GM12891 (cell line): ENCODE measurements around the gene TFPI.

Experiments used
- DNase-seq: peaks from one replicate; pipeline ENCODE4 v3.0.0; 2011; ENCODE audit warnings: low spot score; ENCODE audit not compliant: insufficient read length
- FAIRE-seq: peaks from 2 replicates; lab custom pipeline; 2011; peaks lifted over from hg19 to GRCh38; lab: Jason Lieb, UNC
- PAX5 ChIP-seq: IDR thresholded peaks from 2 replicates; pipeline ENCODE4 v1.6.1; 2011; ENCODE audit warnings: low read length, moderate library complexity, mild to moderate bottlenecking; ENCODE audit not compliant: insufficient read depth, severe bottlenecking
- POLR2A ChIP-seq: IDR thresholded peaks from 2 replicates; pipeline ENCODE4 v1.6.1; 2011; ENCODE audit warnings: low read depth, low read length, control low read depth
- POLR2AphosphoS5 ChIP-seq: IDR thresholded peaks from 2 replicates; pipeline ENCODE4 v1.6.1; 2011; ENCODE audit warnings: low read depth, low read length, control low read depth
- POU2F2 ChIP-seq: IDR thresholded peaks from 2 replicates; pipeline ENCODE4 v1.6.1; 2011; ENCODE audit warnings: low read depth, mild to moderate bottlenecking, control low read depth, low read length, moderate library complexity
- SPI1 ChIP-seq: IDR thresholded peaks from 2 replicates; pipeline ENCODE4 v1.6.1; 2011; ENCODE audit warnings: low read depth, low read length, control low read depth
- TAF1 ChIP-seq: IDR thresholded peaks from 2 replicates; pipeline ENCODE4 v1.6.1; 2011; ENCODE audit warnings: low read depth, low read length, control low read depth

Gene TFPI

GRCh38 chr2:187503700-187504099, 50.5 kb downstream of the TFPI start:
- no peak for TF ChIP-seq POLR2A
- no peak for TF ChIP-seq SPI1
- TF ChIP-seq POU2F2: no peak
- TF ChIP-seq POLR2AphosphoS5: no peak
- no peak for TF ChIP-seq PAX5
- no peak for TF ChIP-seq TAF1
- FAIRE-seq: no peak
- no peak for DNase-seq

GRCh38 chr2:187502467-187502866, 51.8 kb downstream of the TFPI start:
- DNase-seq: no peak
- TF ChIP-seq PAX5 (no peak), POLR2AphosphoS5 (no peak), POU2F2 (no peak)
- no peak for FAIRE-seq

- DNase-seq (no peak), FAIRE-seq (no peak)
- no peak for TF ChIP-seq PAX5
- TF ChIP-seq POU2F2: no peak
- TF ChIP-seq TAF1: no peak
- no peak for TF ChIP-seq SPI1
- no peak for TF ChIP-seq POLR2AphosphoS5
Measured at GRCh38 chr2:187500585-187501359, 53.5 kb downstream of the TFPI start.

DNA sequence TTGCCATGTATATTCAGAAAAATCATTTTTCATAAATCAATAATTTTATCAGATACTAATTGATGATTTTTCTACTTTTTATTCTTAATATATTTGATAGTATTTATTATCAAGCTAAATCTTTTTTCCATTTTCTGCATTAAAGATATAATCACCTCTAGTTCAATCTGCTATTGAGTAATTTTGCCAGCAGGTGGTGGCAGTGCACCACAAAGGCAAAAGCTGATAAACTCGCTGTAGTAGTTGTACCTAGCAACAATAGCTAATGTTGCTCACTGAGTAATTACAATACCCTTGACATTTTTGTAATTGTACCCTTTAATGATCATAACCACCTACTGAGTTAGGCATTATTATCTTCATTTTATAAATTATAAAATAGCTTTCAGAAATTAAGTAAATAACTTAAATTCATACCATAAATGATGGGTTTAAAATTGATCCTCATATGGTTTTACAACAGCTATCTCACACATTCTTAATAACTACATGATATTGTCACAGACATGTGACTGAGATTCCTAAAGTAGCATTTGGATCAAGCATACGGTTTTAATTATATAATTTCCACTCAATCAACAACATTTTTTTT, 54.2 kb downstream of the TFPI start:
- peak; percentile 89 for FAIRE-seq
- TF ChIP-seq POLR2AphosphoS5: no peak
- no peak for TF ChIP-seq SPI1
- no peak for TF ChIP-seq POLR2A
- TF ChIP-seq PAX5: no peak
- TF ChIP-seq POU2F2: no peak
- no peak for TF ChIP-seq TAF1
- DNase-seq: no peak

DNA sequence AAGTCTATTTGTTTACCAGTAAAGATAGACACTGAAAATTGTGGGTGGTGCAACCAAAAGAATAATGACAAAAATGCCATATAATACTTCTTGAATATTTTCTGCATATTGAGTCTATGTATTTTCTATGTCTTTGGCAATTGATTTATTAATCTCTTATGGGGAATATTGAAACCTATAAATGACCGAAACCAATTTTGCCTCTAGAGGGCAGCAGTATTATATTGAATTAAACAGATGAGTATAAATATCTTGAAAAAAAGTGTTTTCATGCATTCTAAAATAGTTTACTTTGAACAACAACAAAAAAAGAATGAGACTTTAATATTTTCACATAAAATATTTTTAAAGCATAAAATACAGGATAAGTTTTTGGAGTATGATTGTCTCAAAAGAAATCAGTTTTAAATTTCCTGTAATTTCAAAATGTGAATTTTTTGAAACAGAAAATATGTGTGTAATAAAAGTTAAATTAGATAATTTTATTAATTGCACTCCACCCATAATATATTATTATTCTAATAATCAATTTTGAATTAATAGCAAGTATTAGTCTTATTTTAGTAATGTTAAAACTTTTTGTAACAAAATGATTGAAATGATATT, 56.3 kb downstream of the TFPI start:
- FAIRE-seq: no peak
- no peak for DNase-seq
- TF ChIP-seq PAX5 (no peak), POLR2A (no peak)

DNA sequence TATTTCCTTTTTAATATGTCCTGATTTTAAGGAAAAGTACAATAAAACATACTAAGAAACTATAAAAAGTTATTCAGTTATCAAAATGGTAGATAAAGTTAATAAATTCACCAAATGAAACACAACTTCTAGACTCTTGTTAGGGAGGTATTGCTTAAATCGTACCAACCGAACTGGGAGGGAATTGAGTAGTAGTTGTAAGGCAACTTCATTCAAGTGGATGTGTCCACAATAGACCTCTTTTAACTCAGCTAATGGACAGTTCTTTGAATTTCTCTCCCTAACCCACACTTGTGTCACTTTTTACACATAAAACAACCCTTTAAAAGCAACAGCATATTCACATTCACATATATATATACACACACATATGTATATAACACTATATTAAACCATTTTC, 57.1 kb downstream of the TFPI start:
- FAIRE-seq (no peak), DNase-seq (no peak)
- TF ChIP-seq POLR2A (no peak), POLR2AphosphoS5 (no peak), TAF1 (no peak), PAX5 (no peak), POU2F2 (no peak), SPI1 (no peak)

DNA sequence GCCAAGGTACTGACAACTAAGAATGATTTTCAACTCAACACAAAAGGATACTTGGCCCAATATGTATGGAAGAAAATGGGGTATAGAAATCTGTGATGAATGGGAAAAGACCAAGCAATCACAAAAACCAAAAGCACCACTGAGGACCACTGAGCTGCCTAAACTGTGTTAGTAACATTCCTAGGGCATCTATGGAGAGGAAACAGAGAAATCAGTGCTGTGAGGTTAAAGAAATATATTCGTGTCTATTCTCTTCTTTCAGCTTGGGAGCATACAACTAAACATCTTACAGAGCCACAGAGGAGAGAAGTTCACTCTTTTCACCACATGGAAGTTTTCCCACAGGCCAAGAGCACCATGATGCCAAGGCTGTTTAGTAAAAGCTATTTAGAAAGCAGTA, 58.9 kb downstream of the TFPI start:
- FAIRE-seq (no peak), DNase-seq (no peak)
- TF ChIP-seq POU2F2 (no peak), SPI1 (no peak), POLR2A (no peak), TAF1 (no peak), PAX5 (no peak), POLR2AphosphoS5 (no peak)

- FAIRE-seq (no peak), DNase-seq (no peak)
- TF ChIP-seq TAF1 (no peak), SPI1 (peak; percentile 58)
Measured at GRCh38 chr2:187493877-187494568, 60.2 kb downstream of the TFPI start.

DNA sequence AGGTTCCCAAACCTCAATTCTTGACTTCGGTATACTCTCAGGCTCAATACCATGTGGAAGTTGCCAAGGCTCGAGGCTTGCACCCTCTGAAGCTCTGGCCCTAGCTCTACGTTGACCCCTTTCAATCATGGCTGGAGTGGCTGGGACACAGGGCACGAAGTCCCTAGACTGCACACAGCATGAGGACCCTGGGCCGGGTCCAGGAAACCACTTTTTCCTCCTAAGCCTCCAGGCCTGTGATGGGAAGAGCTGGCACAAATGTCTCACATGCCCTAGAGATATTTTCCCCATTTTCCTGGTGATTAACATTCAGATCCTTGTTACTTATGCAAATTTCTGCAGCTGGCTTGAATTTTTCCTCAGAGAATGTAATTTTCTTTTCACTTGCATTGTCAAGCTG, 61.1 kb downstream of the TFPI start:
- no peak for TF ChIP-seq SPI1
- FAIRE-seq (no peak), DNase-seq (no peak)

DNA sequence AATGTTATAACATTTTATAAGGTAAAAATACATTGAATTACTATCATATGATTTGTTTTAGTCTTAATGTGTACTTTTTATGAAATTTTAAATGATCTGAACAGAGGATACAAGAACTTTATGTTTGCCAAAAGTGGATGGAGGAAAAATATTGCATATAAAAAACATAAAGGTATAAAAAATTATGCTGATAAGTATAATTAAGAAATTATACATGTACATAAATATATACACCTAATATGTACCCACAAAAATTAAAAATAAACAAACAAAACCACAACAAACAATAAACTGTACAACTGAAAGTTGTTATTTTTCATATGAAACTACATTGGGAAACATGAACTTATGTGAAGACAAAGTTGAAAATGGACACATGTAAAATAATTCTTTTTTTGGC, 68.0 kb downstream of the TFPI start:
- DNase-seq: no peak
- TF ChIP-seq POLR2A: no peak
- TF ChIP-seq SPI1: no peak
- no peak for TF ChIP-seq PAX5
- TF ChIP-seq POLR2AphosphoS5: no peak
- no peak for TF ChIP-seq POU2F2
- no peak for TF ChIP-seq TAF1
- FAIRE-seq: no peak
